Activated CD8-positive, alpha-beta memory T cell treated with anti-CD3 and anti-CD28 coated beads, Interleukin-2, amount 10 ng/mL, durations not matched to agents 7 days and 5 days (primary cell): ENCODE results near the gene DCN. TPM values are rescaled to one million over a fixed set of nuclear protein-coding genes. Genes with fewer than 3 reads are reported as not detected.

Experiments used
- ATAC-seq: fragments of 150-1000 bp; cut with Tn5 transposase; one replicate; pipeline ENCODE4 v1.10.0; 2021; ENCODE audit warnings: moderate library complexity
- CTCF ChIA-PET: fragments of 350-600 bp; sonication (Branson Sonifier 250); formaldehyde crosslinking; loops from one replicate; lab custom pipeline; 2021; ENCODE audit warnings: antibody characterized with exemption; lab: Charles Lee
- DNase-seq: peaks from one replicate; pipeline ENCODE4 v3.0.0-alpha.2; 2020
- H3K27ac Mint-ChIP-seq: one replicate; pipeline ENCODE4 v1.8.0; 2021; ENCODE audit warnings: mild to moderate bottlenecking, mixed read lengths
- H3K27me3 Mint-ChIP-seq: one replicate; pipeline ENCODE4 v1.8.0; 2021; ENCODE audit warnings: mixed read lengths
- H3K36me3 Mint-ChIP-seq: one replicate; pipeline ENCODE4 v1.8.0; 2021; ENCODE audit warnings: mild to moderate bottlenecking, mixed read lengths
- H3K4me1 Mint-ChIP-seq: one replicate; pipeline ENCODE4 v1.8.0; 2021; ENCODE audit warnings: mixed read lengths
- H3K4me3 Mint-ChIP-seq: one replicate; pipeline ENCODE4 v1.8.0; 2021; ENCODE audit warnings: mild to moderate bottlenecking, moderate library complexity, mixed read lengths
- H3K9me3 Mint-ChIP-seq: one replicate; pipeline ENCODE4 v1.8.0; 2022; ENCODE audit warnings: low read depth, mixed read lengths
- total RNA-seq, 2 experiments: library from RNA; stranded (reverse); gene quantifications; one replicate each; pipeline ENCODE4 v1.2.3, GENCODE V29; 2021

DCN gene
- total RNA-seq, 2 experiments from 2014 or later: not detected

GRCh38 chr12:91142221-91142631 is 40.4 kb downstream of the DCN start:
- DNase-seq (no peak), ATAC-seq (no peak)
- no peaks in the 10 kb centered on the region for H3K9me3 Mint-ChIP-seq
- H3K4me3 Mint-ChIP-seq: no peak overlapping the region
- CTCF ChIA-PET: interaction anchor here (0.7 kb wide), 1 partner anchor 10 kb away, joined by 3 read pairs; no protein-coding TSS in a partner anchor
- no peaks in the 10 kb centered on the region for H3K4me1 Mint-ChIP-seq
- H3K27me3 Mint-ChIP-seq: no peaks in the 10 kb centered on the region
- H3K27ac Mint-ChIP-seq: no peak overlapping the region
- H3K36me3 Mint-ChIP-seq: no peaks in the 10 kb centered on the region

- DNase-seq (no peak), ATAC-seq (no peak)
- CTCF ChIA-PET: no interaction called here
- Mint-ChIP-seq H3K4me3 (no peak overlapping the region), H3K9me3 (no peaks in the 10 kb centered on the region), H3K27me3 (no peaks in the 10 kb centered on the region), H3K4me1 (no peaks in the 10 kb centered on the region), H3K36me3 (no peaks in the 10 kb centered on the region), H3K27ac (no peak overlapping the region)
Measured at GRCh38 chr12:91140026-91140931, 42.3 kb downstream of the DCN start.

GRCh38 chr12:91139286-91139685 is 43.3 kb downstream of the DCN start:
- ATAC-seq: no peak
- no peaks in the 10 kb centered on the region for H3K36me3 Mint-ChIP-seq
- DNase-seq: no peak
- no peaks in the 10 kb centered on the region for H3K9me3 Mint-ChIP-seq
- no peak overlapping the region for H3K4me3 Mint-ChIP-seq
- no peaks in the 10 kb centered on the region for H3K27me3 Mint-ChIP-seq
- no peaks in the 10 kb centered on the region for H3K4me1 Mint-ChIP-seq
- CTCF ChIA-PET: no interaction called here
- H3K27ac Mint-ChIP-seq: no peak overlapping the region

- Mint-ChIP-seq H3K4me3 (no peak overlapping the region), H3K27me3 (no peaks in the 10 kb centered on the region), H3K4me1 (no peaks in the 10 kb centered on the region), H3K27ac (no peak overlapping the region), H3K36me3 (no peaks in the 10 kb centered on the region), H3K9me3 (no peaks in the 10 kb centered on the region)
- DNase-seq (no peak), ATAC-seq (no peak)
- CTCF ChIA-PET: no interaction called here
Measured at GRCh38 chr12:91138337-91138920, 44.2 kb downstream of the DCN start.

- H3K36me3 Mint-ChIP-seq: no peaks in the 10 kb centered on the region
- no peaks in the 10 kb centered on the region for H3K4me1 Mint-ChIP-seq
- no peaks in the 10 kb centered on the region for H3K27me3 Mint-ChIP-seq
- CTCF ChIA-PET: no interaction called here
- ATAC-seq: no peak
- no peak overlapping the region for H3K27ac Mint-ChIP-seq
- no peaks in the 10 kb centered on the region for H3K9me3 Mint-ChIP-seq
- H3K4me3 Mint-ChIP-seq: no peak overlapping the region
- DNase-seq: no peak
Measured at GRCh38 chr12:91133871-91134270, 48.7 kb downstream of the DCN start.

- DNase-seq: no peak
- Mint-ChIP-seq H3K36me3 (no peaks in the 10 kb centered on the region), H3K4me3 (no peak overlapping the region), H3K27me3 (no peaks in the 10 kb centered on the region), H3K4me1 (no peaks in the 10 kb centered on the region), H3K27ac (no peak overlapping the region), H3K9me3 (no peaks in the 10 kb centered on the region)
- CTCF ChIA-PET: no interaction called here
- ATAC-seq: no peak
Measured at GRCh38 chr12:91129662-91130362, 52.8 kb downstream of the DCN start.

GRCh38 chr12:91127751-91128150 is 54.9 kb downstream of the DCN start:
- DNase-seq (no peak), ATAC-seq (no peak)
- H3K27me3 Mint-ChIP-seq: no peaks in the 10 kb centered on the region
- H3K9me3 Mint-ChIP-seq: no peaks in the 10 kb centered on the region
- H3K4me1 Mint-ChIP-seq: no peaks in the 10 kb centered on the region
- no peaks in the 10 kb centered on the region for H3K36me3 Mint-ChIP-seq
- H3K4me3 Mint-ChIP-seq: no peak overlapping the region
- H3K27ac Mint-ChIP-seq: no peak overlapping the region
- CTCF ChIA-PET: no interaction called here

- ATAC-seq: no peak
Measured at GRCh38 chr12:91127306-91127705, 55.3 kb downstream of the DCN start.

GRCh38 chr12:91126516-91126915 is 56.1 kb downstream of the DCN start:
- ATAC-seq (no peak), DNase-seq (no peak)
- no peaks in the 10 kb centered on the region for H3K9me3 Mint-ChIP-seq
- no peaks in the 10 kb centered on the region for H3K4me1 Mint-ChIP-seq
- H3K27ac Mint-ChIP-seq: no peak overlapping the region
- H3K4me3 Mint-ChIP-seq: no peak overlapping the region
- no peaks in the 10 kb centered on the region for H3K27me3 Mint-ChIP-seq
- CTCF ChIA-PET: no interaction called here
- H3K36me3 Mint-ChIP-seq: no peaks in the 10 kb centered on the region

More at GRCh38 chr12:91127306-91127705, 55.3 kb downstream of the DCN start:
- no peaks in the 10 kb centered on the region for H3K9me3 Mint-ChIP-seq
- H3K4me1 Mint-ChIP-seq: no peaks in the 10 kb centered on the region
- CTCF ChIA-PET: no interaction called here
- H3K4me3 Mint-ChIP-seq: no peak overlapping the region
- no peak overlapping the region for H3K27ac Mint-ChIP-seq
- no peak for DNase-seq
- no peaks in the 10 kb centered on the region for H3K36me3 Mint-ChIP-seq
- H3K27me3 Mint-ChIP-seq: no peaks in the 10 kb centered on the region

- Mint-ChIP-seq H3K4me1 (no peaks in the 10 kb centered on the region), H3K36me3 (no peaks in the 10 kb centered on the region), H3K27me3 (no peaks in the 10 kb centered on the region), H3K9me3 (no peaks in the 10 kb centered on the region), H3K27ac (no peak overlapping the region), H3K4me3 (no peak overlapping the region)
- DNase-seq (no peak), ATAC-seq (no peak)
- CTCF ChIA-PET: no interaction called here
Measured at GRCh38 chr12:91123236-91123916, 59.2 kb downstream of the DCN start.

- Mint-ChIP-seq H3K27me3 (no peaks in the 10 kb centered on the region), H3K36me3 (no peaks in the 10 kb centered on the region), H3K27ac (no peak overlapping the region), H3K4me3 (no peak overlapping the region), H3K4me1 (no peaks in the 10 kb centered on the region), H3K9me3 (no peaks in the 10 kb centered on the region)
- ATAC-seq: no peak
- CTCF ChIA-PET: no interaction called here
- DNase-seq: no peak
Measured at GRCh38 chr12:91120781-91121180, 61.8 kb downstream of the DCN start.

GRCh38 chr12:91119089-91119488 is 63.5 kb downstream of the DCN start:
- Mint-ChIP-seq H3K4me3 (no peak overlapping the region), H3K36me3 (no peaks in the 10 kb centered on the region), H3K4me1 (no peaks in the 10 kb centered on the region), H3K9me3 (no peaks in the 10 kb centered on the region), H3K27me3 (no peaks in the 10 kb centered on the region), H3K27ac (no peak overlapping the region)
- ATAC-seq (no peak), DNase-seq (no peak)
- CTCF ChIA-PET: no interaction called here

GRCh38 chr12:91113621-91114020 is 69.0 kb downstream of the DCN start:
- H3K4me3 Mint-ChIP-seq: no peak overlapping the region
- peaks cover 3% of the 10 kb centered on the region for H3K27me3 Mint-ChIP-seq
- H3K4me1 Mint-ChIP-seq: no peaks in the 10 kb centered on the region
- H3K27ac Mint-ChIP-seq: no peak overlapping the region
- H3K9me3 Mint-ChIP-seq: no peaks in the 10 kb centered on the region
- no peak for ATAC-seq
- DNase-seq: no peak
- CTCF ChIA-PET: no interaction called here
- H3K36me3 Mint-ChIP-seq: no peaks in the 10 kb centered on the region
